ENCODE results near the gene ANKMY1.

Gene ANKMY1

DNA sequence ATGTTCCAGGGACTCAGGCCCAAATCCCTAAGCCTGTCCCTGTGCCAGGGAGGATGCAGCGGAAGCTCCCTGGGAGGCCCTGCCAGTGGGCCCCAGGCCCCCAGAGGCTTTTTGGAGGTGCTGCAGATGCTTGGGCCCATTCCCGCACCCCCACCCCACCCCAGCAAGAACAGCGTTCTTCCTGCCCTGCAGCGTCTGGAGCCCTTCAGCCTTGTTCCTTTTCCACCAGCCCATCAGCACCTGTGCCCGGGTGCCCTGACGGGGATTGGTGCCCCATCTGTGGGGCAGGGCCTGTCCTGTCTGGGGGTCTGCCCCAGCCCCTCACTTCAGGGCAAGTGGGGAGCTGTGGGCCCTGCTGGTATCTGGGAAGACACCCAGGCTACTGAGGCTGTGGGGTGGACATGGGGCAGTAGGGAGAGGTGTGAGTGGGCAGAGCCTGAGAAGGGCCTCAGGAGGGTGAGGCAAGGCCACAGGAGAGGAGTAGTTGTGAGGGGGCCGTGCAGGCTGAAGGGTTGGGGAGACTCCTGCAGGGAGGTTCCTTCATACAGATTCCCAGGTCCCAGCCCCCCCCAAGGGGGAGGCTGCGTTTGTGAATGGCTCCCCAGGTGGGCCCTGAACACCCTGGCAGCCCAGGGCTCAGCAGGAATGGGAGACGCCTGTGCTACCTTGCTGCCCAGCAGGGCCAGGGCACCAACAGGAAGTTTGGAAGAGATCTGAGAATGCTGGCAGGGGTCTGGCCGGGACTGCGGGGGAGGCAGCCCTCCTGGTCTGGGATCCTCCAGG, 12.9 kb upstream of the ANKMY1 start:
- DNase-seq, result peak; percentile 12 to 56
- H3K36me3 ChIP-seq, result peaks cover 10 to 48% (median 30%) of the 10 kb centered on the region in 3 donors
- TF ChIP-seq, protein P1, sequence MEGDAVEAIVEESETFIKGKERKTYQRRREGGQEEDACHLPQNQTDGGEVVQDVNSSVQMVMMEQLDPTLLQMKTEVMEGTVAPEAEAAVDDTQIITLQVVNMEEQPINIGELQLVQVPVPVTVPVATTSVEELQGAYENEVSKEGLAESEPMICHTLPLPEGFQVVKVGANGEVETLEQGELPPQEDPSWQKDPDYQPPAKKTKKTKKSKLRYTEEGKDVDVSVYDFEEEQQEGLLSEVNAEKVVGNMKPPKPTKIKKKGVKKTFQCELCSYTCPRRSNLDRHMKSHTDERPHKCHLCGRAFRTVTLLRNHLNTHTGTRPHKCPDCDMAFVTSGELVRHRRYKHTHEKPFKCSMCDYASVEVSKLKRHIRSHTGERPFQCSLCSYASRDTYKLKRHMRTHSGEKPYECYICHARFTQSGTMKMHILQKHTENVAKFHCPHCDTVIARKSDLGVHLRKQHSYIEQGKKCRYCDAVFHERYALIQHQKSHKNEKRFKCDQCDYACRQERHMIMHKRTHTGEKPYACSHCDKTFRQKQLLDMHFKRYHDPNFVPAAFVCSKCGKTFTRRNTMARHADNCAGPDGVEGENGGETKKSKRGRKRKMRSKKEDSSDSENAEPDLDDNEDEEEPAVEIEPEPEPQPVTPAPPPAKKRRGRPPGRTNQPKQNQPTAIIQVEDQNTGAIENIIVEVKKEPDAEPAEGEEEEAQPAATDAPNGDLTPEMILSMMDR (IDR thresholded peaks at IDR 0.05), result no peak
- no peak overlapping the region for H3K27ac ChIP-seq
- no peaks in the 10 kb centered on the region for H3K9me3 ChIP-seq
- H3K4me1 ChIP-seq, result peaks cover 4 to 53% (median 39%) of the 10 kb centered on the region in 4 donors
- no peak overlapping the region for H3K4me3 ChIP-seq
- intact Hi-C loops (cut with DNase I; ENCODE audit: low total_unique reads), result no loop called here
- H3K27me3 ChIP-seq, result no peaks in the 10 kb centered on the region

DNA sequence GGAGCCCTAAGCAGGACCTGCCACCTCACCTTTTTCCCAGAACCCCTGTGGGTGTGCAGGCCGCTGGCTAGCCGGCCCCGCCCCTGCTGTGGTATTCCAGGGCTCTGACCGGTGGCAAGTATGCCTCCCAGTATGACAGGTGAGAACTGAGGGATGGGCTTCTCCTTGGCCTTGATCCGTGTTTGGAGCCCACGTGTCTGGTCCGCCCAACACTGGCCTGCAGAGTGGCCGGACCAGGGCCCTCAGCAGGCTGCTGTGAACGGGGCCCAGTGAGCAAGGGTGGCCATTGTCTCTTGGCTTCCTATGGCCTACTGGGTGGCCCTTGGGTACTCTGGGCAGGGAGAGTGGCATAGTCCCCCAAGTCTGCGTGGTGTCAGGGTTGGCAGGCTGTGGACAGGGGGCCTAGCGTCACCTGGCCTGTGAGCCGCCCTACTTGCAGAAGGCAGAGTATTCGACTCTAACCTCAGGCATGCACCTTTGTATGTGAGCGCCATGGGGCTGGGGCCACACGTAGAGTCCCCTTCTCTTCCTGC, 12.3 kb upstream of the ANKMY1 start:
- Histone ChIP-seq H3K27me3 (no peaks in the 10 kb centered on the region), H3K27ac (peak overlapping the region in 1 of 2 donors; percentile 85), H3K9me3 (no peaks in the 10 kb centered on the region), H3K4me1 (peaks cover 5 to 59% (median 44%) of the 10 kb centered on the region in 4 donors), H3K36me3 (peaks cover 3 to 41% (median 24%) of the 10 kb centered on the region in 3 donors), H3K4me3 (peak overlapping the region in 1 of 2 donors; percentile 69)
- TF ChIP-seq, protein P1 (IDR thresholded peaks at IDR 0.05), result no peak
- peak; percentile 17 to 62 for DNase-seq
- intact Hi-C loops (cut with DNase I; ENCODE audit: low total_unique reads), result loop anchor here (10.0 kb wide), 2 partner anchors 135 to 335 kb away; partner anchors contain the start of gene GPC1

GRCh38 chr2:240569523-240569997, 11.8 kb upstream of the ANKMY1 start:
- Histone ChIP-seq H3K27me3 (no peaks in the 10 kb centered on the region), H3K27ac (peak overlapping the region; percentile 68 to 85), H3K4me3 (peak overlapping the region; percentile 69 to 83), H3K36me3 (peaks cover 0 to 36% (median 19%) of the 10 kb centered on the region in 3 donors), H3K9me3 (no peaks in the 10 kb centered on the region), H3K4me1 (peaks cover 5 to 62% (median 44%) of the 10 kb centered on the region in 4 donors)
- intact Hi-C loops (cut with DNase I; ENCODE audit: low total_unique reads), result loop anchor here (10.0 kb wide), 2 partner anchors 135 to 335 kb away; partner anchors contain the start of gene GPC1
- TF ChIP-seq, protein P1 (IDR thresholded peaks at IDR 0.05), result no peak
- DNase-seq, result peak in 1 of 2 donors; percentile 18

- Histone ChIP-seq H3K4me3 (peak overlapping the region; percentile 69 to 83), H3K9me3 (no peaks in the 10 kb centered on the region), H3K36me3 (peaks cover 0 to 30% (median 12%) of the 10 kb centered on the region in 3 donors), H3K27me3 (no peaks in the 10 kb centered on the region), H3K27ac (peak overlapping the region; percentile 68 to 85), H3K4me1 (peaks cover 5 to 62% (median 44%) of the 10 kb centered on the region in 4 donors)
- TF ChIP-seq, protein P1 (IDR thresholded peaks at IDR 0.05), result no peak
- intact Hi-C loops (cut with DNase I; ENCODE audit: low total_unique reads), result loop anchor here (10.0 kb wide), 2 partner anchors 134 to 334 kb away; partner anchors contain the start of gene GPC1
- peak; percentile 41 to 74 for DNase-seq
Observed at GRCh38 chr2:240568678-240569522, 11.1 kb upstream of the ANKMY1 start.
